ENCODE data around the gene ERC2.

GRCh38 chr3:56248021-56248420 lies 220.2 kb downstream of the ERC2 start:
- TF ChIP-seq CTCF (CRISPR knock-in tag; IDR thresholded peaks at IDR 0.05), result no peak
- no peak for TF ChIP-seq ZNF589 (CRISPR knock-in tag; conservative IDR thresholded peaks at IDR 0.05)
- TF ChIP-seq ZNF207 (IDR thresholded peaks at IDR 0.05; ENCODE audit: borderline replicate concordance), result no peak
- TF ChIP-seq POLR2A (IDR thresholded peaks at IDR 0.05; ENCODE audit: insufficient read depth in 1 of 2, low read depth in 2 of 2, low read length in 2 of 2), result no peak
- no peak for TF ChIP-seq MXI1 (IDR thresholded peaks at IDR 0.05; ENCODE audit: borderline replicate concordance, low read depth, low read length)
- no peak for TF ChIP-seq YY1 (IDR thresholded peaks at IDR 0.05; ENCODE audit: insufficient read depth, insufficient replicate concordance, low read depth, low read length)
- no peak for TF ChIP-seq ZNF33A (CRISPR knock-in tag; IDR thresholded peaks at IDR 0.05; ENCODE audit: borderline replicate concordance)
- TF ChIP-seq ESRRA (CRISPR knock-in tag; IDR thresholded peaks at IDR 0.05; ENCODE audit: low read depth), result no peak
- no peak for TF ChIP-seq KAT7 (CRISPR knock-in tag; IDR thresholded peaks at IDR 0.05; ENCODE audit: borderline replicate concordance)
- no peak for TF ChIP-seq ZNF335 (CRISPR knock-in tag; IDR thresholded peaks at IDR 0.05)
- no peak for TF ChIP-seq FOXP1 (IDR thresholded peaks at IDR 0.05)
- no peak for TF ChIP-seq FOXP1 (CRISPR knock-in tag; IDR thresholded peaks at IDR 0.05)
- no peak for TF ChIP-seq E2F1 (CRISPR knock-in tag; IDR thresholded peaks at IDR 0.05)
- no peak for TF ChIP-seq LRRFIP1 (CRISPR knock-in tag; conservative IDR thresholded peaks at IDR 0.05)
- TF ChIP-seq HNF4G (IDR thresholded peaks at IDR 0.05; ENCODE audit: borderline replicate concordance, low read depth, low read length), result no peak
- no peak for TF ChIP-seq HNF4G (CRISPR knock-in tag; IDR thresholded peaks at IDR 0.05; ENCODE audit: borderline replicate concordance, low read depth)
